GM10847 (cell line): ENCODE data around the gene ARVCF.

ENCODE experiments used
- POLR2A ChIP-seq: IDR thresholded peaks from 2 replicates; pipeline ENCODE4 v1.6.1; 2011; ENCODE audit not compliant: insufficient read length; ENCODE audit errors: extremely low read depth

The ARVCF gene

DNA sequence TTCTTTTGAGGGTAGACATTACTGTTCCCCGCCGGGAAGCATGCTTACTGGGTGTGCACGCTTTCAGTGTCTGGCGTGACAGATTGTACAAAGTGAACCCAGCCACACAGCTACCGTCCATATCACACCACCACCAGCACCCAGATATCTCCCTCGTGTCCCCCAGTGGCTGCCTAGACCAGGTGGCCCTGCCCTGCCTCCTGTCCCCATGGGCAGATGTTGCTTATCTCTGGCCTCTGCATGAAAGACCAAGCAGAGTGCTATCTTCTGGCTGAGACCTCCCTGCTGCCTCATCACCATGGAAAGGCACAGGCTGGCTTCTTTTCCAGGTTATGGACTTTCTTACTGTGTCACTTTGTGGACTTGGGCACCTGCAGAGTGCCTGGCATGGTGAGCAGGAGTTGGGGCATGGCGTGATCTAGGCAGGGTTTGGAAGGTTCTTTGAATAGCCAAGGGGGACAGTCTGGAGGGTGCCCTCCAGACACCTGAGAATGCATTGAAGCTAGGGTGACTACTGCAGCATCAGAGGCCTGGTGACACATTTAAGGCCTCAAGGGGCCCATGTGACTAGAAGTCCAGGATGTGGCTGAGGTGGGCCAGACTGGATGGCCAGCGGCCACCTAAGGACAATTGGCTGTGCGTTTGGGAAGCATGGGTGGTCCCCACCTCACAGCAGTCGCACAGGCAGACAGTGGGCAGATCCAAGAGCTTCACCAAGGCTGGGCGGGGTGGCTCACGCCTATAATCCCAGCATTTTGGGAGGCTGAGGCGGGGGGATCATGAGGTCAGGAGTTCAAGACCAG, 9.0 kb upstream of the ARVCF start:
- TF ChIP-seq POLR2A, result no peak

DNA sequence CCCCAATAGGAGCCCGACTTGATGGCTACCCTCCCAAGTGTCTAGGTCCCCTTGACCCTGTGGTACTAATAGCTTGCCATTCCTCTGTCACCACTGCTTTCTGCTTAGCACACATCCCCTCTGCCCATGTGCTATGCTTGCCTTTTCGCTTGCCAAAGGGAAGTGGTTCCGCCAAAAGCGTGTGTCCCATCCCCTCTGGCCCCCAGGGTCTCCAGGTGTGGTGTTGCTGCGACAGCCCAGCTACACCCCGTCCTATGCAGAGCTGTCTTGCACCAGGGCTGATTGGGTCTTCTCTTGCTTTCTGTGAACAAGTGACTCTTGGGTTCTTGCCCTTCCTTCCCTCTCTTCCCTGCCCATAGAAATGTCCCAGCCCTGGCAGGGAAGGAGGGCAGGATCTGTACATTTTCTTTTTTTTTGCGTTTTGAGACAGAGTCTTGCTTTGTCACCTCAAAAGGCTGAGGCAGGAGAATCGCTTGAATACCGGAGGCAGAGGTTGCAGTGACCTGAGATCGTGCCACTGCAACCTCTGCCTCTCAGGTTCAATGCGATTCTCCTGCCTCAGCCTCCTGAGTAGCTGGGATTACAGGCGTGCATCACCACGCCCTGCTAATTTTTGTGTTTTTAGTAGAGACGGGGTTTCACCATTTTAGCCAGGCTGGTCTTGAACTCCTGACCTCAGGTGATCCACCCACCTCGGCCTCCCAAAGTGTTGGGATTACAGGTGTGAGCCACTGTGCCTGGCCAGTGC, 8.2 kb upstream of the ARVCF start:
- no peak for TF ChIP-seq POLR2A

DNA sequence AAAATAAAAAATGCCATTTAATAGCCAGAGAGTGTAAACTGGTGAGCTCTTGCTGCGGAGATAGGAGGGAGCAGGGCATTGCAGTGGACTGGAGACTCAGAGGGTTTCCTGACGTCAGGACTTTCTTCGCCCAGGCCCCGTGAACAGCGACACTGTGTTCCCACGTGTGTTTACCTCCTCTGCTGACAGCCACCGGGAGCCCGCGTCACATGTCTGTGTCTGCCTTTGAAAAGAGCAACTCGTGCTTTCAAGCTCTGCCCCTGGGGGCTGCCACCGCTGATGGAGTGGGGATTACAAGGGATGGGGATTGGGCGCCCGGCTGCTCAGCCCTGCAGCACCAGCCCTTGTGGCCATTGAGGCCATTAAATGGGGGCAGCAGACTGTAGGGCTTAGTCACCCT, 7.6 kb upstream of the ARVCF start:
- no peak for TF ChIP-seq POLR2A

DNA sequence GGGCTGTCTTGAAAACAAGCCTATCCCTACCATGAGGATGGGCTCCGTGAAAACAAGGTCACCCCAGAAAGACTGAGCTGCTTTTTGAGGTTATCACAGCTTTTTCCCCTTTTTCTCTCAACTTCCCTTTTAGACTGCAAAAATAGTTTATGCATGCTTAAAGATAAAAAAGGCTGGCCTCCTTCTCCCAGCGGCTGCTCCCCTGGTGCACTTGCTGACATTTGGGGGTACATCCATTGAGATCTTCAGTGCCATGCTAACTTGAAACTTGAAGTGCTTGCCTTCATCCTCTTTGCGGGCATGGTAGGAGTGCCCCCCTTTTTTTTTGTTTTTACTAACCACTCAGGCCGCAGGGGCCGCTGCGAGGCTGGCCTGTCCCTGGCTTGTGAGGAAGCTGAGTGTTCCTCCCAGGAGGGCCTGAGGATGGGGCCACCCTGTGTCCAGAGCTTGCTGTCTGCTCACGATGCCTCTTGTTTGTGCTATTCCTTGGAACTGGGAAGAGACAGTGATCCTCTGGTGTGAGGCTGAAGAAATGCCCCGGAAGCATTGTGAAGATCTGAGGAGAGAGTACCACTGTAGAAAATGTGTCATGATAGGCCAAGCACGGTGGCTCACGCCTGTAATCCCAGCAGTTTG, 6.5 kb upstream of the ARVCF start:
- no peak for TF ChIP-seq POLR2A

DNA sequence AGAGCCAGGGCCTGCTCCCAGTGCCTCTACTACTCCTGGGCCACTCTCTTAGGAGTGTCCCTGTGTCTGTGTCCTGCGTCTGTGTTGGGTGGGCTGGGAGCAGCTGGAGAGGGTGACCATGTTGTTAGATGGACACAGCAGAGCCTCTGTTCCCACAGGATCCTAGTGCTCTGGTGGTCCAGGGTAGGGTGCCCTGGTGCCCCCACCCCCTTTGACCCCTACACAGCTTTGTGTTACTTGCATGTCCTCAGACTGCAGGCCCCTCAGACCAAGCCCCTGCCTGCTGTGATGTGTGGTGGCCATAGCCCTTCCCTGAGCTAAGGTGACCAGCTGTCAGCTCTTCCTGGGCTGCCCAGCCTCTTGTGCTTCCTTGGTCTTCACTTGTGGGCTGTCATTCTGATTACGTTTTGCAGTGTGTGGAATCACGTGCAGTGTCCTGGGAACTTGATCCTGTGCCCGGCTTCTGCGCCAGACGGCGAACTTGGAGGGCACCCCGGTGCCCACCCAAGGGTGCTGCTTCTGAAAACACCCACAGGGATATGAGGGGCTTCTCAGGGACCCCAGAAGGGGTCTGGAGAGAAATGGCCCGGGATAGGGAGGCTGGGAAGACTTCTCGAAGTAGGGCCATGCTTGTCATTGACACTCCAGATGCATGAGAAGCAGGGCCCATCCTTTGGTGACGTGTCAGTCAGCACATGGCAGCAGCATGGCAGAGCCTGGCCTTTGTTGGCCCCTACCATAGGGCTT, 5.8 kb upstream of the ARVCF start:
- TF ChIP-seq POLR2A, result no peak

DNA sequence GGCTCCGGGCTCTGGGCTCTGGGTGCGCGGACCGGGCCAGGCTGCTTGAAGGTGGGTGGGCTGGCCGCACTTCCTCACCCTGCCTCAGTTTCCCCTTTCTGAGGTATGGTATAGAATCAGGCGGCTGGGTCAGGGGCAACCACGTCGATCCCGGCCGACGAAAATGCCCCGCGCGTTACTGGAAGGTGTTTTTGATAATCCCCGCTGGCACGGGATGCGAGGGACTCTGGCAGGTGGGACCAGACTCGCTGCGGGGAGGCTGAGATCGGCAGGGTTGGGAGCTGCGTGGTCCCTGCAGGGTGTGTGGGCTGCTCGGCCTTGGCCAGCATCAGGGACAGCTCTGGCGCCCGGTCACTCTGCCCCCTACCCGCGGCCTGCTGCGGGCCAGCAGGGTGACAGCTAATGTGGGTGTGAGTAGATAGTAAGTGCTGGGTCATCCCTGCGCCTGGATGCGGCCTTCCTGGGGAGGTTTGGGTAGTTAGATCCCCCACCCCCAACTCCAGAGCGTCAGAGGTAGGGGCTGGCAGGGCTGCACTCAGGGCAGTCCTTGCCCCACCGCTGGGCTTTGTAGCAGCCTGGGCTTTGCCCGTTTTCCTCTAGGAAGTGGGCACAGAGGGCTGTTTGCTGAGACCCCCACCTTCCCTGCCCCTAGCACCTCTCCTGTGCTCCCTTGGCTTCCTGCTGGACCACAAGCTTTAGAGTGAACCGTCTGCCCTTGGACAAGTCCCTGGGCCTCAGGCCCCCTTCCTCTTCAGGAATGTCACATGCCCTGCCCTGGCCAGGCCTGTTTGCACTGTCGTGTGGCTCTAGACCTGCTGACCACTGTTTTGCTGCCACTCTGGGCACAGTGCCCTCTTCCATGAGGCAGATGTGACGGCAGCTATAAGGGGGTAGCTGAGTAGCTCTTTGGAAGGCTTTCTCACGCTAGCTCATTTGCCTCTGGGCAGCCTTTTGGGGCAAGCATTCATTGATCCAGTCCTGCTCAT, 4.9 kb upstream of the ARVCF start:
- no peak for TF ChIP-seq POLR2A

DNA sequence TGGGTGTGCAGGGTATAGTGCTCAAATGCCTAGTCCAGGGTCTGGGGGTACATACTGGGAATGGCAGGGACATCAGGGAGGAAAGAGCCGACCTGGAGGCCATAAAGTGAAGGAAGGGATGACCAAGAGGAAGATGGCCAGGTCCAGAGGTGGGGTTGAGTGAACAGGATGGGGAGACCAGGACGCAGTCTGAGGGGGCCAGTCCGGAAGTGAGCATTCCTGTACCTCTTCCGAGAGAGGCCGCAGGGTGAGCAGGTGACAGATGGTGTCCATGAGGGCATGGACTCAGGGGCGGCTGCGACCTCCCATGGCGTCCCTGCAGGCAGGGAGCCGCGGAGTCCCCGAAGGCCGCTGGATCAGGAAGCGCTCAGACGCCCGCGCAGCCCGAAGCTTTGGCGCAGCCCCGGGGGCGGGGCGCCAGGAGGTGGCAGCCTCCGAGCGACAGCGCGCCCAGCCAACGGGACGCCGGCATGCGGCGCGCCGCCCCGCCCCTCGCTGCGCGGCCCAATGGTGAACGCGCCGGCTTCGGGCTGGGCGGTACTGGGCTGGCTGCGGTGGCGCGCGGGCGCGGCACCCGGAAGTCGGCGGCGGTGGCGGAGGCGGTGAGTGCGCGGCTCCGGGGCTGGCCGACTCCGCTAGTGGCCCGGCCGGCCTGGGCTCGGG, 4.0 kb upstream of the ARVCF start, which contains the start of gene TANGO2:
TANGO2 (plus strand) TSS at position 578 of the 663 bp plus-strand sequence. CDS start 15,689 bp downstream, outside the sequence.
- TF ChIP-seq POLR2A, result peak; percentile 91

DNA sequence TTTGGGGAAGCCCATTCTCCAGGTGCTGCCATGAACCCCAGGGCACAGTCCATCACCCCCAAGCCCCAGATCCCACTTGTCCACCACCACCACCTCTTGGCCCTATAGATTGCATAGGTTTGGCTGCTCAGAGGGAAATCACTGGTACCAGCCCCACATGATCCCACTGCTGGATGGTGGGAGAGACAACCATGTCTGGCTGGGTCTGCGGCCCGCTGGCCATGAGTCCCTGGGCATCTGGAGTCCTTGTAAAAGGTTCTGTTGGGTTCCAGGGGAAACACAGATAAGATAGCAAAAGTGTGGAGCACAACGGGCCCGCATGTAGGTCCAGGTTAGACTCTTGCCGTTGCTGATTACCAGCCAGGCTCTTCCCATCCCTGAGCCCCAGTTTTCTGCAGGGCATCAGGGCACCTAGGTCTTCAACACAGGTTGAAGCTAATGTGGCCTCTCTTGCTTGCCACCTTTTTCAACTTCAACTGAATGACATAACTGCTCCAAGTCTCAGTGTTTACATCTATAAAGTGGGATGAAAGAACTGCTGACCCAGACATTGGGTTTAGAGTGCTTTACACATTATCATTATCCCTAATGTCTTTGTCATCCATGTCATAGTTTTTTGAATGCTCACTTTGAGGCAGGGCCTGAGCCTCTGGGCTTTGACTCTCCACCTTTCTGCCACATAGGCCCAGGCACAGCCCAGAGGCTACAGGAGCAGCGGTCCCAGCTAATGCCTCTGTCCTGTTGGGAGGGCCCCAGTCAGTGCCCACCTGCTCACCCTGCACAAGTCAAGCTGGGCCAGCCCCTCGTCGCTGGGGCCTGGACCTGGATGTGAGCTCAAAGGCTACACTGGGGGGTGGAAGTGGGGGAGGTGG, 3.3 kb upstream of the ARVCF start:
- TF ChIP-seq POLR2A, result no peak

DNA sequence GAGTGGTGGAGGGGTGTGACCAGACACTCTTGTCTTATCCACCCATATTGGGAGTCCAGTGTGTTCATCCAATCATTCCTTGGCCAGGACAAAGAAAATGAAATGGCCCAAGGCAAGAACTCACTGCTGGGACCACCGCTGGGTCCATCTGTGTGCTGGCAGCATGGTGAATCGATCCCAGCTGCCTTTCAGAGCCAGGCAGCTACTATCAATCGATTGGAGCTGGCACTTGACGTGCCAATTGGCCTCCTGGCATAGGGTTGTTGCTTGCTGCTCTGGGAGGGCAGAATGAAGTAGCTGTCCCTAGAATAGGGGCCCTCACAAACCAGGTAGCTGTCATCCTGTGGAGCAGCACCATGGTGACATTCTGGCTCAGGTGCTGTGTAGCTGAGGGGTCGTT, 1.4 kb upstream of the ARVCF start:
- TF ChIP-seq POLR2A, result no peak

DNA sequence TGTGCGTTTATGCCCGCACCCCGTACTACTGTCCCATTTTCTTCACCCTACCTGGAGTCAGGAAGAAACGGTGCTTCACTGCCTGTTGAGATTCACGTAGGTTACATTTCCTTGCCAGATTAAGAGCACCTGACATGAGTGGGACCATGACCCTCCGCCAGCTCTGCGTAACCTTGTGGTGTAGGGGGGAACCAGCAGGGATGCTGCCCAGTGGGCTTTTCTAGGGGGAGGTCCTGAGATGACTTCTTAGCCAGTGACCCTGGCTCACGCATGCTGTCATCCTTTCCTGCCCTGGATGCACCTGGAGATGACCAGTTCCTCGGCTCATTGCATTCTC, 967 bp upstream of the ARVCF start:
- no peak for TF ChIP-seq POLR2A

DNA sequence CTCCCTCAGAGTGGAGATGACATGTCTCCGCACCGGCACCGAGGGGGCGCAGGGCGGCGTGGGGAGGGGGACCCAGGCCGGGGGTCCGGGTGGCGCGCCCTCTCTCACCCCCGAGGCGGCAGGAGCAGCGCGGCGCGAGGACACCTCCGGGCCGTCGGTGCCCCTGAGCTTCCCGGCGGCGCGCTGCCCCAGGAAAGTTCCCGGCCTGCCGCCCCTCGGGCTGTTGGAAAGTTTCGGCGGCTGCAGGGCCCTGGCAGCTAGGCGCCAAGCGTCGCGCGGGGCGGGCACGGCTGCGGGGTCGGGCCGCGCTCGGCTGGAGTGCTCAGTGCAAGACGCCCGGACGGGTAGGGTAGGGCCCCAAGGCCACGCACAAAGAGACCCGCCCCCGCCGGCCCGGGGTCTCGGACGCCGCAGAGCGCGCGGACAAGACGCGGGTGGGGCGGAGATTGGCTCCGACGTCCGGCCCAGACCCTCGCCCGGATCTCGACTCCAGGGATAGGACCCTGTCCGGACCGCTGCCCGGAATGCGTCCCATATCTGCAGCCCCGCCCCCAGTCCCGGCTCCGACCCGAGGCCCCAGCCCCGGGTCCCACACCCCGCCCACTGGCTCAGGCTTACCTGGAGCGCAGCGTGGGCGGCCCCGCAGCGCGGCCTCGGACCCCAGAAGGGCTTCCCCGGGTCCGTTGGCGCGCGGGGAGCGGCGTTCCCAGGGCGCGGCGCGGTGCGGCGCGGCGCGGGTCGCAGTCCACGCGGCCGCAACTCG, 471 bp downstream of the ARVCF start:
- TF ChIP-seq POLR2A, result no peak

DNA sequence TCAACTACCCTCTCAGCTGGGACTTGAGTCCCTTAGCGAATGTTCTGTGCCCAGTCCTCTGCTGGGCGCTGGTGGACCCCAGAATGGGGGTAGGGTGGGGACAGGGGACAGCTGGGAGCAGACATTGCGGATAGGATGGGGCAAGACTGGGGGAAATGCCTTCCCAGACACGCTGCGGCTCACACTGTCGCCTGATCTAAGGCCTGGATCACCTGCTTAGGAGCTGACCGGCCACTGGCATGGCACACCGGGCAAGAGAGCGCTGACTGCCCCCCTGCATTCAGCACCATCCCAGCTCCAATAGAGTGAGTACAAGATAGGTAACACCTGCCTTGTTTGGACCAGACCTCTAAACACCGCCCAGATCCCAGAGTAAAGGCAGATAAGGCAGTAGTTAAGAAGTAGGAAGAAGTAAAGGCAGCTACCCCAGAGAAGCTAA, 1.4 kb downstream of the ARVCF start:
- no peak for TF ChIP-seq POLR2A
